ENCODE results near the gene ADCY7. TPM values are rescaled to one million over a fixed set of nuclear protein-coding genes. Genes with fewer than 3 reads are reported as not detected.

ADCY7 gene
- total RNA-seq, 1 experiment from 2014 or later = 34.2 TPM

DNA sequence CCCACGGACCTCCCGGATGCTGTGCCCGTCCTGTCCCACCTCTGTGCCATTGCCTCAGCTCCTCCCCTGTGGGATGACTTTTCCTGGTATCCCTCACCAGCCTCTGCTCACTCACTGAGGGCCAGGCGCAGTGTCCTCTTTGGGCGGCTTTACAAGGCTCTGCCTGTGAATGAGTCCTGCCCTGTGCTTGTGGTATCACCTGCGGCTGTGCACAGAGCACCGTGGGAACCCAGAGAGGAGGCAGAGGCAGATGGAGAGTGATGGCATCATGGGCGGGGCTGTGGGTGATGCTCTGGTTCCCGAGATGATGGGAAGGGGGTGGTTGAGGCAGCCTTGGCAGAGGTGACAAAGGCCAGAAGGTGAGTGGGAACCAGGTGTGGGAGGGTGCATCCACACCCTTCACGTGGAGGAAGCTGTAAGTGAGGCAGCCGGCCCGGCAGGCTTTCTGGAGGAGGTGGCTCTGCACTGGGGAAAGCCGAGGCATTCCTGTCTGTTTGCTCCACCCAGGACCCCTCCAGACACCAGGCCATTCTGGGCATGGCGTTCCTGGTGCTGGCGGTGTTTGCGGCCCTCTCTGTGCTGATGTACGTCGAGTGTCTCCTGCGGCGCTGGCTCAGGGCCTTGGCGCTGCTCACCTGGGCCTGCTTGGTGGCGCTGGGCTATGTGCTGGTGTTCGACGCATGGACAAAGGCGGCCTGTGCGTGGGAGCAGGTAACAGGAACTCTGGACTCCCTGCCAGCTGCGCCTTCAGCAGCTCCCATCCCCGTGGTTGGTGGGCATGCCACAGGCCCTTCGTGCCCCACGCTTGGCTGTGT is 23.8 kb downstream of the ADCY7 start:
- ATAC-seq (no peak), DNase-seq (ENCODE audit: low read depth, low spot score) (no peak)
- H3K36me3 ChIP-seq (ENCODE audit: control insufficient read depth in 1 of 2, insufficient read depth in 2 of 2, low read length in 2 of 2) = no peaks in the 10 kb centered on the region
- POLR2A ChIA-PET = no interaction called here
- no peaks in the 10 kb centered on the region for H4K20me1 ChIP-seq (ENCODE audit: insufficient read depth)
- intact Hi-C loops (cut with micrococcal nuclease) = no loop called here
- H3K79me2 ChIP-seq (ENCODE audit: insufficient read depth, low read length) = no peaks in the 10 kb centered on the region
- TF ChIP-seq RAD21 (IDR thresholded peaks at IDR 0.05; ENCODE audit: low read depth) (no peak), TCF7L2 (IDR thresholded peaks at IDR 0.05; ENCODE audit: borderline replicate concordance, extremely low read depth, insufficient read depth, insufficient read length) (no peak), CBX3 (IDR thresholded peaks at IDR 0.05; ENCODE audit: low read depth) (no peak), ELF1 (IDR thresholded peaks at IDR 0.05; ENCODE audit: borderline replicate concordance, low read depth) (no peak), ZBTB33 (IDR thresholded peaks at IDR 0.05; ENCODE audit: extremely low read depth, insufficient replicate concordance, low read length) (no peak), EZH2 (IDR thresholded peaks at IDR 0.05) (no peak), SRF (IDR thresholded peaks at IDR 0.05; ENCODE audit: low read depth) (no peak), ZNF274 (IDR thresholded peaks at IDR 0.05; ENCODE audit: low read depth, low read length) (no peak), ZFX (IDR thresholded peaks at IDR 0.05) (no peak), SIN3A (IDR thresholded peaks at IDR 0.05; ENCODE audit: low read depth) (no peak), POLR2AphosphoS5 (IDR thresholded peaks at IDR 0.05; ENCODE audit: low read depth, low read length) (no peak)
- no peak overlapping the region for H3K27ac ChIP-seq (ENCODE audit: low read depth, low read length)
- no peaks in the 10 kb centered on the region for H3K27me3 ChIP-seq (ENCODE audit: insufficient read depth, low read length)
- H3K4me3 ChIP-seq (replicated peaks in 1 of 2; ENCODE audit: low read depth in 1 of 2, low read length in 2 of 2) = no peak overlapping the region
- no peak overlapping the region for H3K9ac ChIP-seq (ENCODE audit: low read length)
- H3K9me3 ChIP-seq (ENCODE audit: control insufficient read depth in 1 of 2, insufficient read depth in 1 of 2, low read depth in 1 of 2, low read length in 2 of 2) = no peaks in the 10 kb centered on the region
- no TSS peak for BruUV-seq (replicated peaks)
- CTCF ChIA-PET = no interaction called here
- H2AFZ ChIP-seq (ENCODE audit: low read depth, low read length, poor library complexity, severe bottlenecking) = no peak overlapping the region
- H3K4me1 ChIP-seq (ENCODE audit: control insufficient read depth in 1 of 2, insufficient read depth in 2 of 2, low read length in 2 of 2) = no peaks in the 10 kb centered on the region
- RAD21 ChIA-PET (ENCODE audit: low non-redundant PET in 1 of 2, low total read pairs in 2 of 2, uncharacterized antibody in 2 of 2, unreplicated experiment in 2 of 2) = no interaction called here
- H3K9me2 ChIP-seq (ENCODE audit: insufficient read depth) = no peaks in the 10 kb centered on the region
- no peak overlapping the region for H3K4me2 ChIP-seq (ENCODE audit: low read length)
